NCI-H510A (cell line): ENCODE measurements around the gene LRRC7.

Source experiments
- DNase-seq: peaks from one replicate; lab custom pipeline; 2025; lab: John Stamatoyannopoulos, UW

Gene LRRC7

DNA sequence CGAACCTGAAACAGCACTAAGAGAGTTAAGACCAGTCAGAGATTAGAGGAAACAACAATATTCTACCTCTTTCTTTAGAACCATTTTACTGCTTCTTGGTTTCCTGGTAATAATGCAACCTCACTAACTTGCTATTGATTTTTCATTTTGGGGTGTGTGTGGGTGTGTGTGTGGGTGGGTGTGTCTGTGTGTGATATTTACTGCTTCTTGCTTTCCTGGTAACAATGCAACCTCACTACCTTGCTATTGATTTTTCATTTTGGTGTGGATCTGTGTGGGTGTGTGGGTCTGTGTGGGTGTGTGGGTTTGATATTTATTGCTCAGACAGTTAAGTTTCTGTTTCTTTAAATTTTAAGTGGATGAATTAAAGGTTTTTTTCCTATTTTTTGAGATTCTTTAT lies 208.8 kb downstream of the LRRC7 start:
- DNase-seq: no peak

GRCh38 chr1:69777423-69777822 lies 209.7 kb downstream of the LRRC7 start:
- no peak for DNase-seq

GRCh38 chr1:69777971-69778370 lies 210.2 kb downstream of the LRRC7 start:
- DNase-seq: no peak

GRCh38 chr1:69787151-69787550 lies 219.4 kb downstream of the LRRC7 start:
- no peak for DNase-seq

GRCh38 chr1:69791311-69791710 lies 223.6 kb downstream of the LRRC7 start:
- no peak for DNase-seq

DNA sequence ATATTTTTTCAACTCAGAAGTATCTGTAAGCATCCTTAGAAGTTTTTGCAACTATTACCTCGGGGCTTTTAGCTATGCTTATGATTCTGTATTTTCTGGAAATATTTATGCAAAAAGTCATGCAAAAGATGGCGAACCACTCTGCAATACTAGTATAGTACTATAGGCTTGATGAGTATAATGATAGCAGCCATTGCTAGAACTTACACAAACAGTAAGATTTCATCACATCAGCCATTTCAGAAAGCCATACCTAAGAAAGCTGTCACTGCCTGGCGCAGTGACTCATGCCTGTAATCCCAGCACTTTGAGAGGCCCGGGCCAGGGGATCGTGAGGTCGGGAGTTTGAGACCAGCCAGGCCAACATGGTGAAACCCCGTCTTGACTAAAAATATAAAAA lies 227.1 kb downstream of the LRRC7 start:
- DNase-seq: no peak

DNA sequence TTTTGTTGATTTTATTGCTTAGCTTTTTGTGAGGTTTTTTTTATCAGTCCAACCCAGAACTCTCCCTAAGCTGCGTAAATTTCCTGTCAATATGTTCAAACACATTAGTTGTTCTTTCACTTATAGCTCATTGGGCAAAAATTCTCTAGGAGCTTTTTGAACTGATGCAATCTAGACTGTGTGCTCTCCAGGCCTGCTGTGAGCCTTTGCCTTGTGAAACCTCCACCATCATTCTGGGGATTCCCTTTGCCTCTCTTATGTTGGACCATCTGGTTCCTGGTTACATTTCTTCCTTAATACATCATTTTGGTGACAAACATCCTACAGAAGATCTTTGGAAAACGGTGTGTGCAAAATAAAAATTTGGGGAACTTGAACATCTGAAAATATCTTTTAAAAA lies 247.2 kb downstream of the LRRC7 start:
- no peak for DNase-seq

- no peak for DNase-seq
Observed at GRCh38 chr1:69824932-69825331, 257.2 kb downstream of the LRRC7 start.

GRCh38 chr1:69827732-69828131 lies 260.0 kb downstream of the LRRC7 start:
- no peak for DNase-seq

DNA sequence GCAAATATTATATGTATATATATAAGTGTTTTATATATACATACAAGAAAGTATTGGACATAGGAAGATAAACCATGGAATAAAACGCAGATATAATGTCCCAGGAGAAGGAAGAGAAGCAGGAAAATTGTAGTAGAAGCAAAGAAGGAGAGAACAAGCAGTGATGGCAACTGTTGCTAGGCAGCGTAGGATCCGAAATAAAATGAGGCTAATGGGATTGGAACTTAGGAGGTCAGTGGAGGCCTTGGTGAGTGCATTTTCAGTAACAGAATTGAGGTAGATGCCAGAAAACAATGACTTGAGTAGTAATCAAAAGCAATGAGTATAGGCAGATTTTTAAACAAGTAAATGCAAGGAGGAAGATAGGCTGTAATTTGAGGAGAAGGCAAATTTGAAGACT lies 265.8 kb downstream of the LRRC7 start:
- no peak for DNase-seq

DNA sequence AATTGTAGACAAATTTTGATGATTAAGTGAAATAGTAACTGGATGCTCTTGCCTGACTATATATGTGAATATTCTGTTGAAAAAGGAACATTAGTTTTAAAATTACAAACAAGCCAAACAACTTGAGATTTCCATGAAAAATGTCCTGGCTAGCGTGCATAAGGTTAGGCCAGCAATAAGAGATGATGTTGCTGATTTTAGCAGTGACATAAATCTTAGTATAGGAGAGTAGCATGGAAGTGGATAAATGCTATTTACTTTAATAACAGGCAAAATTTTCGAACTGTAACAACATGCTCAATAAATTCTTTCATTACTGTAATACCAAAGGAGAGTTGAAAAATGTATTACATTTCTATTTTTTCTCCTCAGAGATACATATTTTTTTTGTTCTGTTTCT lies 266.6 kb downstream of the LRRC7 start:
- DNase-seq: no peak

DNA sequence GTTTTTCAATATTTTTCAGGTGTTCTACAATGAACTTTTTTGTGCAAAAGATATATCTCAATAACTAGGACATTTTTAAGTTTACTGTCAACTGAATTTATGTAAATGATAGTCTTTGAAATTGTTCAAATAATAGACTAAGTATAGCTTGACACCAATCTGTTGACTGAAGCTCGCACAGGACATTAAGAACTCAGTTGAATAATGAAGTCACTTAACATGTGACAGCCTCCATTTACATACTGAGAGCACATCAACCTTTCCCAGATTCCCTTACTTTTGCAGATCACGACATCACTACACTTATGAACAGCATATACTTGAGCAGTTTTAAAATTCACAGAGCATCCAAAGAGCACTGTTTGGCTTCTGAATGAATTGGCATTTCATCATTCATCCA lies 268.2 kb downstream of the LRRC7 start:
- no peak for DNase-seq

- no peak for DNase-seq
Observed at GRCh38 chr1:69836971-69837636, 269.4 kb downstream of the LRRC7 start.

GRCh38 chr1:69842326-69842725 lies 274.6 kb downstream of the LRRC7 start:
- DNase-seq: no peak

- DNase-seq: no peak
Observed at GRCh38 chr1:69845655-69846054, 277.9 kb downstream of the LRRC7 start.

DNA sequence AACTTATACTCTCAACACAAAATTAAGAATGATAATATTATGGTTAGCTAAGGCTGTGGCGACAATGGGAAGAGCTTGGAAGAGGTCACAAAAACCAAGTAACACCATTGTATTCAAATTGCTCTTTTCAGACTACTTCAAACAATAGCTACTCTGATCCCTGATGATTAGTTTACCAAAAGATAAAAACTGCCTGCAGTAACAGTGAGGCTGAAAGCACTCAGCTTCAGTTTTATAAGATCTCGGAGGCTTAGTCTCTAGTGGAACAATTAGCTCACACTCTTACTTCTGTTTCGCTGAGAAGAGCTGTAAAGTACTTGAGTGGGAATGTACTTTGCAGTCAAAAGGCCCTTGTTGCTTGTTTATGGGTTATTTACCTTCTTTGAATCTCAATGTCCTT lies 278.5 kb downstream of the LRRC7 start:
- no peak for DNase-seq

DNA sequence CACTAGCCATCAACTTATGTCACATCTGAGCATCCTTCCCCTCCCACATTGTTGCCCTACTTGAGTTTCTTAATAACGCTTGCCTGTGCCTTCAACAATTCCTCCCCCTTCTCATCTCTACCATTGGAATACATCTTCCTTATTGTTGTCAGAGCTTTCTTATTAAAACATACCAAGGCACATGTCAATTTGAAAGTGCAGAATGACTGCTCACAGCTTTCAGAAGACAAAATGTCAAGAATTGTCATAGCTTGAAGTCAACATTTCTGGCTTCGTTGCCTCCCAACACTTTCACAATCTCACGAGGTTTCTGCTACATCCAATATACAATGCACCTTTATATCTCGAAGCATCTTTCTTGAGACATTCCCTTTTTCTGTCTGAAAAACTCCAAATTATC lies 279.9 kb downstream of the LRRC7 start:
- DNase-seq: no peak

DNA sequence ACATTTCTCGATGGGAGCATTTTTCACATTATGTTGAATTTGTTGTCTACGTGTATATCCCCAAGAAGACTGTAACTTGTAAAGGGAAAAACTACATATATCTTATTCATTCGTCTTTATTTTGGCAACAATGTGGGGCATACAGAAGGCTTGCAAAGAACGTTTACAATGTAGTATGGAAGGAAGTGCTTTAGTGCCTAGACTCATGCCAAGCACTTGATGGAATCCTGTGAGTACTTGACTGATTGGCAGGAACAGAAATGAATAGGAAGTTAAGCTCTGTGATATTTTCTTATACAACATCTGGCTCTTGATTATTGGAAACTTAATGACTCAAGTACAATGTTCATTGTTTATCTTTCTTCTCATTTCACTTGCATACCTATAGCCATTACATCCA lies 284.4 kb downstream of the LRRC7 start:
- no peak for DNase-seq

GRCh38 chr1:69852706-69853105 lies 285.0 kb downstream of the LRRC7 start:
- DNase-seq: no peak

DNA sequence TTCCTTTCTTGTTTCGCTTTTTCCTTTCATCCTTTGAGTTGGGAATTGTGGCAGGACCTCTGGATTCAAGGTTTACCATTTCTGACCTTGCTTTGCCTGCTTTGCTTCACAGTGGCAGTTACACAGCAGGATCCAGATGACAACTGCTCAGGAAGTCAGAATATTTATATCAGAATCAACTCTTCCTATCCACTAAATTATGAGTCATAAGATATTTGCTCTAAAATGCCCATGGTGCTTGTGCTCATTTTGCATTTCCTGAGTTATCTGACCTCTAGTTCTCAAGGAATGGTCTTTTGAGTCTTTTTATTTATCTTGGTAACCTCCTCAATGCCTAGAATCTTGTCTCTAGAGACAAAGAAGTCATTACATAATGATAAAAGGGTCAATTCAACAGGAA lies 290.8 kb downstream of the LRRC7 start:
- no peak for DNase-seq

DNA sequence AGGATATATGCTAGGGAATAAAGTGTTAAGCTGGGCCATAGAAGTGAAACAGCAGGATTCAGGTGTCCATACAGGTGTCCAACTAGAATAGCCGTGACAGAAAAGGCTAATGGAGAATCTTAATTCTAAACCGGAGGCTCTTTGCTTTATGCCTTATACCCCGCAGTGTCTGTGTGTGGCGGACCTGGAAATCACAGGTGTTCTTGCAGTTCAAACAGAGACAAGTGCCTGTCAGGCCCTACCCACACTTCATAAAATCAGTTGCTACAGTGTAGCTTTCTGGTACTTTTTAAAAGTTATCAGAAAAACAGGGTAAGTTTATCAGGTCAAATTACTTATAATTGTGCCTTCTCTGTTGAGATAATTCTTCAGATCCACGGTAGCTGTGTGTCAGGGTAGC lies 293.9 kb downstream of the LRRC7 start:
- DNase-seq: no peak

GRCh38 chr1:69862906-69863305 lies 295.2 kb downstream of the LRRC7 start:
- no peak for DNase-seq

DNA sequence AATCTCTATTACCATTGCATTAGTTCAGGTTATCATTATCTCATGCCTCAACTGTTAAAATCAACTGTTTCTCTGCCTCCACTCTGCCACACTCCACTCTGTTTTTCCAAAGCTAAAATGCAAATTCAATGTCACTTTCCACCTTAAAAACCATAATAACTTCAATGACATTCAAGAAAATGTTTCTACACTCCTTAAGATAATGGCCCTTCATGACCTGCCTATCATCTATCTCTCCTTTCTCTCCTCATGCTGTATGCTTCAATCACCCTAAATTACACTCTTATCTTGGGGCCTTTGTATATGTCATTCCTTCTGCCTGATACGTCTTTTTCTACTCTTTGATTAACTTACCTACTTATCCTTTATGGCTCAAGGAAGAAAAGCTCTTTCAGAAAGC lies 296.0 kb downstream of the LRRC7 start:
- no peak for DNase-seq

DNA sequence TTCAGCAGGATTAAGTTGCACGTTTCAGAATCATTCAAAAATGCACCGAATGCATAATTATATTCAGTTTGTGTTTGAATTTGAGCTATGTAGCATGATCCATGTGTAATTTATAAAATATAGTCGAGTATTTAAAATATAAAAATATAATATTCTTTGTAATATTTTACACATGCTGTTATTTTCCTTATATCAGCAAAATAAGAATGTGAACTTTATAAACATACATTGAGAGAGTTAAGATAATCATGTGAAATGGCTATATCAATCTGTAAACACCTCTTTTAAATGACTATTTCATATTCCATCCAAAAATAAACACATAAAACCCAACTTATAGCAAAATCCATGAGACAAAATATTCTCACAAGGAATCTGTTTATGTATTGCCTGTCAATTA lies 303.7 kb downstream of the LRRC7 start:
- DNase-seq: no peak

GRCh38 chr1:69878338-69878737 lies 310.6 kb downstream of the LRRC7 start:
- no peak for DNase-seq
